ENCODE results near the gene CASP8.
"Not testable (repeated sequence)": the region's sequence is repeated elsewhere in the genome, so short reads cannot be mapped to it uniquely, and the experiment has no call there.

The CASP8 gene

DNA sequence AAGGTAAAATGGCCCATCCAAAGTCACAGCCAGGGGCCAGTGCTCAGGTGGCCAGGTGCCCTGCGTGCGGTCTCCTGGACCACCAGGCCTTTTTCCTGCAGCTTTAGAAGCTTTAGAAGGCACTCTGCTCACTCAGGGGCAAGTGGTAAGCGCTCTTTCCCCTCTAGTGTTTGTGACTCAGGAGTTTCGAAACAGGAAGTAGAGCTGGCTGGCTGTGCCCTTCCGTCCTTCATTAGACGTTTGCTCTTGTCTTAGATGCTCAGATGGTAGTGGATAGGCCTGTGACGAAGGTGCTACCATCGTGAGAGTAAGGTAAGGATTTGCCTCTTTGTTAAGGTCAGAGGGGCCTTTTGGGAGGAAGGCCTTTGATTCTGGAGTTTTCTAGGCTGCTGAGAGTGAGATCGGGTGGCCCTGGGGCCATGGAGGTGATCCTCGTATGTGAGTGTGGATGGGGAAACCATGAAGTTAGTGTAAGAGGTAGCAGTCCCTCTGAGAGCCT is at the start of gene CASP8:
Gene CASP8 (plus strand): TSS at position 235 of the 499 bp plus-strand sequence. CDS start 5,951 bp downstream, outside the sequence.
- DNase-seq = no peak

DNA sequence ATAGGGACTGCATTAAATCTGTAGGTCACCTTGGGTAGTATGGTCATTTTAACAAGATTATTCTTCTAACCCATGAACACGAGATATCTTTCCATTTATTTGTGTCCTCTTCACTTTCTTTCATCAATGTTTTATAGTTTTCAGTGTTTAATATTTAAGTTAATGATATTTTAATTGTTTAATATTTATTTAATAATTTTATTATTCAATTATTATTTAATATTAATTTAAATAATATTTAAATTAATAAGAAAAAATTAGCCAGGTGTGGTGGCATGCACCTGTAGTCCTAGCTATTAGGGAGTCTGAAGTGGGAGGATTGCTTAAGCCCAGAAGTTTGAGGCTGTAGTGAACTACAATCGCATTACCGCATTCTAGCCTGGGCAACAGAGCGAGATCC is 44.4 kb upstream of the CASP8 start:
- DNase-seq = no peak

DNA sequence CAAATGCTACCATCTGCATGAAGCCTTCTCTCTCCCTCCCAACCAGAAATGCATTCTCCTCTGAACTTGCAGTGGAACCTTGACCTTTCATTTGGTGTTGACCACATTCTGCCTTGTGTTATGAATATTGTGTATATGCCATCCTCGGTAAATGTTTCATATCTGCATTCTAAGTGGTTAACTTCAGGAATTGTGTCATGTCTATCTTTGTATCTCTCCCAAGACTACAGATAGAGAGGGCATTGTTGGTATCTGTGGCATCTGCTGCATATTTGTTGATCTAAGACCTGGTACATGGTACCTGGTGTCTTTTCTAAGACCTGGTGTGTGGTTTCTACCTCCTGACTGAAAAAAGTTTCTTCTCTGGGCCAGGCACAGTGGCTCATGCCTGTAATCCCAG is 43.4 kb upstream of the CASP8 start:
- no peak for DNase-seq

DNA sequence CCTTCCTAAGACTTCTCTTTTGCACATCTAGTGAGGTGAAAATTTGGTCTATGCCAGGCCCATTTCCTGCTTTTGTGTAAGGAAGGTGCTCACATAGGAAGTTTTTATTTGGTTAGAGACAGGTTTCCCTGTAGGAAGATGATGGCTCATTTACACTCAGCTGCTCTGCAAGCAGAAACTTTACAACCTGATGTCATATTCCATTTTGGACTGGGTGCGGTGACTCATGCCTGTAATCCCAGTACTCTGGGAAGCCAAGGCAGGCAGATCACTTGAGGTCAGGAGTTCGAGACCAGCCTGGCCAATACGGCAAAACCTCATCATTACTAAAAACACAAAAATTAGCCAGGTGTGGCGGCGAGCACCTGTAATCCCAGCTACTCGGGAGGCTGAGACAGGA is 41.6 kb upstream of the CASP8 start:
- no peak for DNase-seq

DNA sequence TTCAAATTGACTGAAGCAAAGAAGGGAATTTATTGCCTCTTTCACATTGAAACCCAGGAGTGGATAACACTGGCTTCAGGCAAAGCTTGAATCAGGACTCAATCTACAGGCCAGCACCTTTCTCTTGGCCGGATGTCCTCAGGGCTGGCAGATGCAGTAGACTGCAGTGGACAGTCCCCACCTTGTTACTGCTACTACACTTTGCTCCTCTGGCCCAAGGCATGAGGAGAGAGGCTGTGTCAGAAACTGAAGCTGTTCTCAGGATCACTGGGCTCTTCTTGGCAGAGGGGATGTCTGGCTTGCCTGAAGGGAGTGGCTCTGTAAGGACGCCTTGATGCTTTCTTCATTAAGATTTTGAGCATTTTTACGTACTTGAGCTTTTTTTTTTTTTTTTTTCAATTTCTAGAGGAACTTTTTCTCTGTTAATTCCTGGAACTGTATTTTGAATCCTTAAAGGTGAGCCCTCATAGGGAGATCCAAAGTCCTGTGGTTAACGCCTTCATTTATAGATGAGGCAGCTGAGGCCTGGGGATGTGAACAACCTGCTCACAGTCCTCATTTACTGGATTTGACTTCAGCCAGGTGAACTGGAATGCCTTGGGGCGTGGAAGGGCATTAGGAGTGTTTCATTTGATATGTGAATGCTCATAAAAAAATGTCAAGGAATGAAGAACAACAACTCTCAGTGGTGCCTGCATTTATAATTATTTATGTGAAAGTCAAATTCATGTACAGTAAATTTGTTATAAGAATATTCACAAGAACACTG is 40.8 kb upstream of the CASP8 start:
- DNase-seq = no peak

DNA sequence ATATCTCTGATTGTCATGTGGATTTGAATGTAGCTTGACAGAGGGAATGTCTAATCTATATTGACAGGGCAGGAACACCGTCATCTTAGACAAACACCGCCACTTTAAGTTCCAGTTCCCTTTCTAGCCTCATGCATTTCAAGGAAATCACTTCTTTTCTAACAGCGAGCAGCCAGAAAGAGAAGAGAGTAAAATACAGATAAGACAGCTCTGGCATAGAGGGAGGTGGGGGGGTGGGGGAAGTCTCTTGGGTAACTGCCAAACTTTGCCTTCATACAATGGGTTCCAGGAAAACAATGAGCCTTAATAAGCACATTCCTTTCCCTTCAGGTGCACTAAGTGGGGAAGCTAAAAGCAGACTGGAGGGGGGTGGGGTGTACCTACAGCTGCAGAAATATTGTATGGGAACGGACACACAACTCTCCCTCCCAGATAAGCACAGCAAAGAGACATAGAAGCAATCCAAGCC is 40.2 kb upstream of the CASP8 start:
- peak; percentile 88 for DNase-seq

DNA sequence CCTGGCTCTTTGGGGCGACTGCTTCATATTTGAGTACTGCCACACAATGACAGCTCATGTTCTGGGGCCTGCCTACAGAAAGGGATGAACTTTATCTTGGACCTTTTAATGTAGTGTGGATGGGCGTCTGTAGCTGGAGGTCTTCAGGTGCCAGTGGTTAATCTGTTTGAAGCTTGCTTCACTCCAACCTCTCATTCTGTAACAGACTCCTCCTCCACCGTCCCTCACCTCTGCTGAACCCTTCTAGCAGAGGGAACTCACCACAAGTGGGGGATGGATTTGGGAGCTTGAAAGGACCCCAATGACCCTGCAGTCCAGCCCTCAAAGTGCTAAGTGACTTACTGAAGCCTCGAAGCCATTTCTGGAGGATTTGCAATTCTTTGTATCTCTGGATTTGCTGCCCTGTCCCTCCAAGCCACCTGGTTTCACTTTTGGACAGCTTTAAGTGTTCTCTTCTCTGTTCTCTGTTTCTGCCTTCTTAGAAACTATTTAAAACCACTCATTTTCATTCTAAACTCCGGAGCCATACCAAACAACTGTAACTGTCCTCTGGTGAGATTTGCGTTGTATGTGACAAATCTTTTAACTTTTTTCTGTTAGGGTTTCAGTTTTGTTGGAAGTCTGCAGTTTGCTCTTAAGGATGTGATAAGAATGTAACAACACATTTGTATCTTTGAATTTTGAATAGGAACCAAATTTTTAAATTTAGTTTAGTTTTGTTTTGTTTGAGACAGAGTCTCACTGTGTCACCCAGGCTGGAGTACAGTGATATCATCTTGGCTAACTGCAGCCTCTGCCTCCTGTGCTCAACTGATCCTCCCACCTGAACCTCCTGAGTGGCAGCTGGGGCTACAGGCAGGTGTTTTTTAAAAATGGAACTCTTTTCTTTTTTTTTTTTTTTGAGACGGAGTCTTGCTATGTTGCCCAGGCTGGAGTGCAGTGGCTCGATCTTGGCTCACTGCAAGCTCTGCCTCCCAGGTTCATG is 37.0 kb upstream of the CASP8 start:
- no peak for DNase-seq

DNA sequence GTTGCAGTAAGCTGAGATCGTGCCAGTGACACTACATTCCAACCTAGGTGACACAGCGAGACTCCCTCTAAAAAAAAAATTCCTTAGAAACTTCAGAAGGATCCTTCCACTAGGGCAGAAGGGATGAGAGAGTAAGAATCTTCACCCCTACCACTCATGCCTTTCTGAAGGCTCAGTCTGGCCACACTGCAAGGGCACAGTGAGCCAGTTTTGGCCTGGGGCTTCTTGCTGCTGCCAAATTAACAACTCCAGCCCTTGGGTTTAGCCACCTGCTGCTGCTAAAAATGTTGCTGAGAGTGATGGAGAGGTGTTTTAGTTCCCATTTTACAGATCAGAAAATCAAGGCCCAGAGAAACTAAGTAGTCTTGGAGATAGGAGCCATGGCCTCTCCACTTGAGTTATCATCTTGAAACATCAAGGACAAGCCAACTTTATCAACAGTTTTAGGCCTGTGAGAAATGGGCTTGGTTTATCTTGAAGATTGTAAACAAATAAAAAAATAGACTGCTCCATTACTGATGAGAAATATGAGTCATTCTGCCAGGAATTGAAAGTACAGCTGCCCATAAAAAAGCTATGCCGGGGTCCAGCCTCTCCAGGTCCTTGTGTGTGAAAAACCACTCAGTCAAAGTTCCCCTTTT is 31.9 kb upstream of the CASP8 start:
- no peak for DNase-seq

DNA sequence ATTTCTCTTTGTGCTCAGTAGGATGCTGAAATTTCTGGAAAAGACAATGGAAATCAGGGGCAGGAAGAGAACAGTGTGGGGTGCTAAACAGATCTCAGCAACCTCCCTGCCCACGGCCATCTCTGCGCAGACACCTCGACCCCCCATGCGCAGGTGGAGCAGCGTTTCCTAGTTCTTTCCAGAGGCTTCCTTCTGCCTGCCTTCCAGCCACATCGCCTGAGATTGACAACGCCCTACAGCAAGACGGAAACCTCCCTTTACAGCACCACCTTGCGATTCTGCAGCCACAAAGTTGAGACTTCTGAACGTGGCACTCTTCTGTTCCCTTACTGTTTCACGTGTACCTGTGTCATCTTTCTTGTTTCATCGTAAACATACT is 31.4 kb upstream of the CASP8 start:
- no peak for DNase-seq

DNA sequence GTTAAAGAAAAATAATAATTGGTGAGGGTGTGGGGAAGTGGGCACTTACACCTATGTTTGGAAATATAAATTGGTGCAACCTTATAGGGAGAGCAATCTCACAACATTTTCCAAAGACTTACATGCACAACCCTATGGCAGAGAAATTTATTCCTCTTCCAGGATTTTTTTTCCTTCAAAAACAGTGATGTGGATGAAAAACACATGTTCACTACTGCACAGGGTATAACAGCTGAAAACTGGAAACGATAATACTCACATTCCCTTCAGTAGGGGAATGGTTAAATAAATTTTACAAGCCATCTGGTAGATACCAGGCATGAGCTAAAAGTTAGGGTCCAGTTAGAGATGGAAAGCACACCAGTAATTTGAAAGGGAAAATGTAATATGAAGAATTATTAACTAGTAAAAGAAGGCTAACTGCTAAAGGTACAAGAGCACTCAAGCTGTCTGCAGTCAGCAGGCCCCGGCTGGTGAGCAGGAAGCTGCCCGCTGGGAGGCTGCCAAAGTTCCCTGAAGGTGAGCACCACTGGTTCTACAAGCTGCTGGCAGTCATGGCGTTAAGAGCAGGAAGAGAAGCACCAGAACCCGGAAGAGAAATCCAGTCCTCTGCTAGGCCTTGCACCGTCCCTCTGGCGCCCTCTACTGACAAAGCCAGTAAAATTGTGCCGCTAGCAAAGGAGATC is 28.4 kb upstream of the CASP8 start:
- DNase-seq = peak; percentile 96

DNA sequence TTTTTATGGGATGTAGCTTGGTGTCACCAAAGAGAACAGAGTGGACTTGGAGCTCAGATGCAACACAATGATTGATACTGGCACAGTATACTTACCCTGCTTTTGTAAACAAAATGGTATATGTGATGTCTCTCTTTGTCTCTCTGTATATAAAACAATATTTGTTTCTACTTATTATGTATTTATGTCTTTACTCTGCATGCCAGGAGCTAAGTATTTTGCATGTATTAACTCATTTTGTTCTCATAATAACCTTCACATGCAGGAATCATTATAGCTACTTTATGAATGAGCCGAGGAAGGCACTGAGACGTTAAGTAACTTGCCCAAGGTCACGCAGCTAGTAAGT is 27.9 kb upstream of the CASP8 start:
- no peak for DNase-seq

DNA sequence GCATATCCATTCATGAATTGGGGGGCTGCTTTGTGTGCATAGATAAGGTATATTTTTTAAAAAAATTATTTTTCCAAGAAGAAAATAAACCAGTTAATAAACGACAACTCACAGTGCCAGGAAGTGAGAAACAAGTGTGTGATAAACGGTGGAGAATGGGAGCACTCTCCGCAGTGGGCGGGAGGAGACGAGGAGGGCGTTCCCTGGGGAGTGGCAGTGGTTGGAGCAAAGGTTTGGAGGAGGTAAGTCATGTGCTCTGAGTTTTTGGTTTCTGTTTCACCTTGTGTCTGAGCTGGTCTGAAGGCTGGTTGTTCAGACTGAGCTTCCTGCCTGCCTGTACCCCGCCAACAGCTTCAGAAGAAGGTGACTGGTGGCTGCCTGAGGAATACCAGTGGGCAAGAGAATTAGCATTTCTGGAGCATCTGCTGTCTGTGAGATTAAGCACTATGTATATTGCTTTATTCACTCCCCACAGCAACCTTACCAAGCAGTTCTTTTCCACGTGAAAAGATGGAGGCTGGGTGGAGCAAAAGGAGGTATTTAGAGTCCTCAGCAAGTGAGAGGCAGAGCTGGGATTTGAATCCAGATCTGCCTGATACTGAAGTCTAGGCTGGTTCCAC is 27.0 kb upstream of the CASP8 start:
- DNase-seq = peak; percentile 84

DNA sequence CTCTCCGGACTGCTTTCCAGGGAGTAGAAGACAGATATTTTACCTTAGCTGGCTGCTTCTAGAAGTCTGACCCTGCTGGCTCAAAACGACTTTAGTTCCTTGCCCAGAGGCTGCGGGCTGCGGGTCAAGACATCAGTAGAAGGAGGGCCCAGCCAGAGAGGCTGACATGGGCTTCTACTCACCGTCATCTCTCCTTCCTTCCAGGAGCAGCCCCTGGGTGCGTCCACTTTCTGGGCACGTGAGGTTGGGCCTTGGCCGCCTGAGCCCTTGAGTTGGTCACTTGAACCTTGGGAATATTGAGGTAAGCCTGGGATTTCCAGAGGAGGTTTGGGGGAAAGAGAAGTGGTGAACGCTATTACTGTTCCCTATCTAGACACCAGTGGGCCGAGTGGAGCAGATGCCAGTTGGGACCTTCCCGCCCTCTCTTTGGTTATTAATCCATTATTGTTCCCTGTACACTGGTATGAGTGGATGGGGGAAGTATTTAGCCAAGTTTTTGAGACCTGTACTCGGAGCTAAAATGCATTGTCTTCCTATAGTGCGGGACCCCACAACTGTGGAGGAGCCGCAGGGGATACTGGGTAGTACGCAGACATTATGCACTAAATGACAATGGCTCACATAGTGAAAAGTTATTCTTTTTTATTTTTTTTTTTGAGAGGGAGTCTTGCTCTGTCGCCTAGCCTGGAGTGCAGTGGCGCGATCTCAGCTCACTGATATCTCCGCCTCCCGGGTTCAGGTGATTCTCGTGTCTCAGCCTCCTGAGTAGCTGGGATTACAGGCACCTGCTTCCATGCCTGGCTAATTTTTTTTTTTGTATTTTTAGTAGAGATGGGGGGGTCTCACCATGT is 26.3 kb upstream of the CASP8 start:
- no peak for DNase-seq

DNA sequence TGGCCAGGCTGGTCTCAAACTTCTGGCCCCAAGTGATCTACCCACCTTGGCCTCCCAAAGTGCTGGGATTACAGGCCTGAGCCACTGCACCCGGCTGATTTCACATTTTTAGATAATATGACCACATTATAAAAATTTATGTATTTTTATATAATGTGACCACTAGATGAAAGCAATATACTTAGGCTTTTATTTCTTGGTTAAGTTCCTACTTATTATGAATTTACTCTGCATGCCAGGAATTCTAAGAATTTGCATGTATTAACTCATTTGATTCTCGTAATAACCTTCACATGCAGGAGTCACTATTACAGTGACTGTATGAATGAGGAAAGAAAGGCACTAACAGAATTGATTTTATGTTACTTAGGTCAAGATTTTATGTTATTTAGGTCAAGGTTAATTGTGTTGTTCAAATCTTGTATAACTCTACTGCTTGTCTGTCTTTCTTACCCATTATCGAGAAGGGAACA is 25.6 kb upstream of the CASP8 start:
- DNase-seq = no peak

DNA sequence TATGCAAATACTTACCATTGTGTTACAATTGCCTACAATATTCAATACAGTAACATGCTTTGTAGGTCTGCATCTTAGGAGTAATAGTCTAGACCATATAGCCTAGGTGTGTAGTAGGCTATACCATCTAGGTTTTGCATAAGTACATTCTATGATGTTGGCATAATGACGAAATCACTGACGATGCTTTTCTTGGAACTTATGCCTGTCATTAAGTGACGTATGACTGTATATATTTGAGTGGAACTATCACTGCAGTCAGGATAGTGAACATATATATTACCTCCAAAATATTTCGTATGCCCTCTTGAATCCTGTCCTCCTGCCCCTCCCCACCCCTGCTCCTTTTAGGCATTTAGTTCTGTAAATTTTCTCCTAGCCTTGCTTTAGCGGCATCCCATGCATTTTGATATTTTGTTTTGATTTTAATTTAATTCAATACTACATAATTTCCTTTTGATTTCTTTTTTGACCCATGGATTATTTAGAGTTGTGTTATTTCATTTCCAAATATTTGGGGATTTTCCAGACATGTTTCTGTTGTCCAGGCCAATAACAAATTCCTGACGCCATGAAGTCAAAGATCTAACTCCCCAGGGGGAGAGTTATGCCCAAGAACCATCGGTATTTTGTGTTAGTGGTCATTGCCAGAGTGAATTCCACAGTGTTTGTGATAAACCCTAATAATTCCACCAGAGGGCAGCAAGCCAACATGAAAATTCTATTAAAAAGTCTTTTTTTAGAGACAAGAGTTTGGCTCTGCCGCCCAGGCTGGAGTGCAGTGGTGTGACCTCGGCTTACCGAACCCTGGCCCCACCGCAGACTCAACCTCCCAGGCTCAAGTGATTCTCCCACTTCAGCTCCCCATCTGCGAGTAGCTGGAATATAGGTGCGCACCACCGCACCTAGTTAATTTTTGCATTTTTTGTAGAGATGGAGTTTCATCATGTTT is 24.2 kb upstream of the CASP8 start:
- DNase-seq = peak; percentile 55

DNA sequence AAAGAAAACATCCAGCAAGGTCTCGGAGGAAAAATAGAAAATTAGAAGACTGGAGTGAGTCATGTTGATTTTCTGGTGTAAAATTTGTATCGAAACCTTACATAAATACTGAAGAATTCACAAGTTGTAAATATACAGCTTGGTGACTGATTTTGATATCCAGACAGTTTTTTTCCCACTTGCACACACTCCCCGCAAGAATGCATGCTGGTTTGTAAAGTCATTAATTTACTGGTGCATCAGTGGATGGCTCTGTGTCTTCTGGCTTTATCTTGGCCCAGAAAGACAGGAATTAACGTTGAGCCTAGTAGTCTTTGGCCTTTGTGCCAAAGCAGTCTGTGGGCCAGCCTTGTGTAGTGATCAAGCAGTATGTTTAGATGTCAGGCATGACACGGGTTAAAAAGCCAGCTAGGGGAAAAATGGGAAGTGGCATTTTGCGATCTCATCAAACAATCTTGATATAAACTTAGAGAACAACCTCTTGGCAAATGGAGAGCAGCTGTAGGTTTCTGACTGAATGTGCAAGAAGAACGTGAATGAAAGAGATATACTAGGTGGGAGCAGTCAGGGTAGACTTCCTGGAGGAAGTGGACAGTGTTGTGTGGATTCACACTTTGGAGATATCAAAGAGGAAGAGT is 22.7 kb upstream of the CASP8 start:
- no peak for DNase-seq

DNA sequence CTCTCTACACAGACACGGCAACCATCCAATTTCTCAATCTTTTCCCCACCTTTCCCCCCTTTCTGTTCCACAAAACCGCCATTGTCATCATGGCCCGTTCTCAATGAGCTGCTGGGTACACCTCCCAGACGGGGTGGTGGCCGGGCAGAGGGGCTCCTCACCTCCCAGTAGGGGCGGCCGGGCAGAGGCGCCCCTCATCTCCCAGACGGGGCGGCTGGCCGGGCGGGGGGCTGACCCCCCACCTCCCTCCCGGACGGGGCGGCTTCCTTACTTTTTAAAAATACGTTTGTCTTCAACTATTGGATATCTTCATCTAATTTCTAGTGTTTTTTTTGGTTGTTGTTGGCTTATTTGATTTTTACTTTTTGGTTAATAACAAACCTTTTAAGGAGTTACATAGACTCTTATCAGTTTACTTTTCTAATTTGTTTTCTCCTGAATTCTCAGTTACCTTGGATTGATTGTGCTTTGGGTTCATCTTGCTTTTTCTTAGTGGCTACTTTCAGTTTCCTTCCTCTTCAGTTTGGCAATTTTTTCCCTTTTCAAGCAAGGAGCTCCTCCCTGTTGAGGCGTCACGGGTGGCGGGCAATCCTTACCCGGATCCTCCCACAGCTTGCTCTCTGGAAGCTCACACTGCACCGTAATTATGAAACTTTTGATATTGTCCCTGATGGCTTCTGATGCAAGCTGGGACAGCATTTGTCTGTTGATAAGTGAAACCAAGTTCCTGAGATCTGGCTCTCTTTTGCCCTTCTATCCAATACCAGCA is 21.0 kb upstream of the CASP8 start:
- DNase-seq = not testable (repeated sequence)

DNA sequence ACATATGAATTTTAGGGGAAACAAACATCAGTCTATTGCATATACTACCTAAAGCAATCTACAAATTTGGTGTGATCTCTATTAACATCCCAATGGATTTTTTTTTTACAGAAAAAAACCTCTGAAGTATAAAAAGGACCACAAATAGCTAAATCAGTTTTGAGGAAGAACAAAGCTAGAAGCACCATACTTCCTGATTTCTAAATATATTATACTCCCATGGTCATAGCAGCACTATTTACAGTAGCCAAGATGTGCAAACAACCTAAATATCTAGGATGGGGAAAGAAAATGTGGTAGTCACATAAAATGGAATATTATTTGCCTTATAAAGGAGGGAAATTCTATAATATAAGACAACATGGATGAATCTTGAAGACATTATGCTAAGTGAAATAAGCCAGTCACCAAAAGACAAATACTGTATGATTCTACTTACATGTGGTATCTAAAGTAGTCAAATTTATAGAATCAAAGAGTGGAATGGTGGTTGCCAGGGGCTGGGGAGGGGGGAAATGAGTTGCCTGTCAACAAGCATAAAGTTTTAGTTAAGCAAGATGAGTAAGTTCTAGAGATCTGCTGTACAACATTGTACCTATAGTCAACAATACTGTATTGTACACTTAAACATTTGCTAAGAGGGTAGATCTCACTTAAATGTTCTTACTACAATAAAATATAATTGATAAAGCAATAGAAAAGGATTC is 17.6 kb upstream of the CASP8 start:
- no peak for DNase-seq
